AG04449 (cell line): ENCODE measurements around the gene RPUSD2.

ENCODE experiments used
- CTCF ChIA-PET: fragments of 350-600 bp; formaldehyde crosslinking; extraction: SDS; loops from one replicate; lab custom pipeline; 2021; ENCODE audit warnings: antibody characterized with exemption; lab: Yijun Ruan, JAX
- POLR2A ChIA-PET: fragments of 400-600, 350-600 bp; formaldehyde crosslinking; extraction: SDS; loops from one replicate; lab custom pipeline; 2020; ENCODE audit warnings: antibody characterized with exemption, inconsistent platforms; lab: Yijun Ruan, JAX
- DNase-seq: peaks from one replicate; pipeline ENCODE4 v3.0.0-alpha.2; 2010; ENCODE audit warnings: low read depth, low spot score
- H3K4me3 ChIP-seq: 2 replicates; pipeline ENCODE4 v1.5.1; 2011; ENCODE audit warnings: low read depth, mild to moderate bottlenecking, control low read depth, low read length
- CTCF ChIP-seq: IDR thresholded peaks from one replicate; pipeline ENCODE4 v1.5.1; 2011; ENCODE audit warnings: mild to moderate bottlenecking, moderate library complexity, low read length, control low read depth, inconsistent platforms; ENCODE audit not compliant: insufficient read depth; ENCODE audit errors: missing control alignments

The RPUSD2 gene

GRCh38 chr15:40569129-40569953, at the start of gene RPUSD2:
RPUSD2 (plus strand) TSS chr15:40569299; CDS start chr15:40569338, 39 bp downstream.
- peak; percentile 28 for DNase-seq
- CTCF ChIA-PET: interaction anchor here (1.0 to 1.7 kb wide), 5 partner anchors 8 to 325 kb away, joined by 4 to 9 read pairs (median 6); partner anchors contain the start of gene VPS18
- peak within 1 kb of the TSS; percentile 100 for H3K4me3 ChIP-seq
- POLR2A ChIA-PET: interaction anchor here (0.5 to 1.5 kb wide), 2 partner anchors 20 to 63 kb away, joined by 4 to 6 read pairs; no protein-coding TSS in a partner anchor
- no peak for TF ChIP-seq CTCF

- DNase-seq: no peak
- ChIA-PET CTCF (no interaction called here), POLR2A (no interaction called here)
- no peak overlapping the region for H3K4me3 ChIP-seq
- TF ChIP-seq CTCF: no peak
Measured at GRCh38 chr15:40523611-40524010, 45.5 kb upstream of the RPUSD2 start.

GRCh38 chr15:40525855-40526254, 43.2 kb upstream of the RPUSD2 start:
- H3K4me3 ChIP-seq: no peak overlapping the region
- no peak for TF ChIP-seq CTCF
- ChIA-PET POLR2A (no interaction called here), CTCF (interaction anchor here (3.8 kb wide), 1 partner anchor 19 kb away, joined by 11 read pairs; no protein-coding TSS in a partner anchor)
- DNase-seq: no peak

- ChIA-PET CTCF (interaction anchor here (0.7 kb wide), 1 partner anchor 10 kb away, joined by 3 read pairs; no protein-coding TSS in a partner anchor), POLR2A (no interaction called here)
- H3K4me3 ChIP-seq: no peak overlapping the region
- TF ChIP-seq CTCF: no peak
- DNase-seq: no peak
Measured at GRCh38 chr15:40528801-40529200, 40.3 kb upstream of the RPUSD2 start.

- POLR2A ChIA-PET: no interaction called here
- no peak for TF ChIP-seq CTCF
- no peak for DNase-seq
- CTCF ChIA-PET: no interaction called here
- no peak overlapping the region for H3K4me3 ChIP-seq
Measured at GRCh38 chr15:40533763-40534364, 35.2 kb upstream of the RPUSD2 start.

- TF ChIP-seq CTCF: no peak
- no peak for DNase-seq
- no peak overlapping the region for H3K4me3 ChIP-seq
- ChIA-PET CTCF (no interaction called here), POLR2A (no interaction called here)
Measured at GRCh38 chr15:40534371-40534770, 34.7 kb upstream of the RPUSD2 start.
